ENCODE measurements around the gene ARMC3. TPM values are rescaled to one million over a fixed set of nuclear protein-coding genes. Genes with fewer than 3 reads are reported as not detected.

The ARMC3 gene
- polyA plus RNA-seq, 2 of the 4 experiments (the other 2 are of a cell fraction), result 0.09 to 0.59 TPM

- TF ChIP-seq REST (IDR thresholded peaks at IDR 0.05) (no peak), RFX5 (IDR thresholded peaks at IDR 0.05) (no peak), SREBF2 (IDR thresholded peaks at IDR 0.05) (no peak)
These were observed 30.5 kb downstream of the ARMC3 start (continued) for GRCh38 chr10:22958338-22958737.

GRCh38 chr10:22959292-22959691 lies 31.4 kb downstream of the ARMC3 start:
- Histone ChIP-seq H3K27ac (no peak overlapping the region), H3K4me3 (no peak overlapping the region), H3K9me3 (no peaks in the 10 kb centered on the region), H3K4me2 (no peak overlapping the region), H3K4me1 (no peaks in the 10 kb centered on the region)
- 16% methylated on average over 2 of the region's 2 CpGs for WGBS (ENCODE audit: missing lambda C conversion rate)
- DNase-seq (ENCODE audit: low read depth in 1 of 2, low spot score in 1 of 2), result no peak
- FAIRE-seq, result no peak
- no peak for TF ChIP-seq RARB (CRISPR knock-in tag; IDR thresholded peaks at IDR 0.05)
- no peak for TF ChIP-seq NFE2L2 (conservative IDR thresholded peaks at IDR 0.05; ENCODE audit: low read length)
- TF ChIP-seq CBX8 (IDR thresholded peaks at IDR 0.05), result no peak
- no peak for TF ChIP-seq HMGXB4 (CRISPR knock-in tag; IDR thresholded peaks at IDR 0.05; ENCODE audit: borderline replicate concordance)
- no peak for TF ChIP-seq ZSCAN20 (CRISPR knock-in tag; IDR thresholded peaks at IDR 0.05)
- no peak for TF ChIP-seq NPAS2 (CRISPR knock-in tag; IDR thresholded peaks at IDR 0.05; ENCODE audit: borderline replicate concordance)
- TF ChIP-seq SREBF2 (IDR thresholded peaks at IDR 0.05), result no peak
- ChIA-PET POLR2A (no interaction called here), CTCF (no interaction called here)
- no peak for ATAC-seq

GRCh38 chr10:22959950-22960349 lies 32.1 kb downstream of the ARMC3 start:
- FAIRE-seq (no peak), DNase-seq (ENCODE audit: low read depth in 1 of 2, low spot score in 1 of 2) (no peak), ATAC-seq (no peak)
- POLR2A ChIA-PET, result no interaction called here
- no peaks in the 10 kb centered on the region for H3K9me3 ChIP-seq
- no peak overlapping the region for H3K4me3 ChIP-seq
- CTCF ChIA-PET, result no interaction called here
- H3K27ac ChIP-seq, result no peak overlapping the region
- H3K4me1 ChIP-seq, result no peaks in the 10 kb centered on the region
- no peak for TF ChIP-seq ELK1 (IDR thresholded peaks at IDR 0.05; ENCODE audit: low read depth, low read length)
- TF ChIP-seq CEBPB (IDR thresholded peaks at IDR 0.05), result no peak
- TF ChIP-seq E2F6 (IDR thresholded peaks at IDR 0.05; ENCODE audit: borderline replicate concordance, low read depth), result no peak
- no peak for TF ChIP-seq RAD21 (conservative IDR thresholded peaks at IDR 0.05 in 1 of 2, IDR thresholded peaks at IDR 0.05 in 1 of 2)
- no peak for TF ChIP-seq EHF (CRISPR knock-in tag; IDR thresholded peaks at IDR 0.05)
- TF ChIP-seq PBX3 (IDR thresholded peaks at IDR 0.05), result no peak
- no peak for TF ChIP-seq RNF2 (IDR thresholded peaks at IDR 0.05; ENCODE audit: borderline replicate concordance, low read depth)
- no peak for TF ChIP-seq ZC3H11A (IDR thresholded peaks at IDR 0.05)
- TF ChIP-seq GATA3 (IDR thresholded peaks at IDR 0.05; ENCODE audit: borderline replicate concordance), result no peak
- no peak for TF ChIP-seq CTCF (IDR thresholded peaks at IDR 0.05)
- TF ChIP-seq USF2 (IDR thresholded peaks at IDR 0.05), result no peak
- no peak for TF ChIP-seq JUNB (IDR thresholded peaks at IDR 0.05)
- no peak for TF ChIP-seq HMGXB4 (CRISPR knock-in tag; IDR thresholded peaks at IDR 0.05; ENCODE audit: borderline replicate concordance)
- no peak for TF ChIP-seq CBX8 (IDR thresholded peaks at IDR 0.05)
- TF ChIP-seq POLR2A (IDR thresholded peaks at IDR 0.05; ENCODE audit: low read length), result no peak
- TF ChIP-seq RCOR1 (IDR thresholded peaks at IDR 0.05; ENCODE audit: low read depth, low read length), result no peak
- H3K4me2 ChIP-seq, result no peak overlapping the region
- WGBS (ENCODE audit: missing lambda C conversion rate), result 47% methylated on average over 3 of the region's 3 CpGs
